ENCODE measurements around the gene JPH3.

- TF ChIP-seq EZH2 (IDR thresholded peaks at IDR 0.05; ENCODE audit: low read depth), result no peak
- TF ChIP-seq, protein P1, sequence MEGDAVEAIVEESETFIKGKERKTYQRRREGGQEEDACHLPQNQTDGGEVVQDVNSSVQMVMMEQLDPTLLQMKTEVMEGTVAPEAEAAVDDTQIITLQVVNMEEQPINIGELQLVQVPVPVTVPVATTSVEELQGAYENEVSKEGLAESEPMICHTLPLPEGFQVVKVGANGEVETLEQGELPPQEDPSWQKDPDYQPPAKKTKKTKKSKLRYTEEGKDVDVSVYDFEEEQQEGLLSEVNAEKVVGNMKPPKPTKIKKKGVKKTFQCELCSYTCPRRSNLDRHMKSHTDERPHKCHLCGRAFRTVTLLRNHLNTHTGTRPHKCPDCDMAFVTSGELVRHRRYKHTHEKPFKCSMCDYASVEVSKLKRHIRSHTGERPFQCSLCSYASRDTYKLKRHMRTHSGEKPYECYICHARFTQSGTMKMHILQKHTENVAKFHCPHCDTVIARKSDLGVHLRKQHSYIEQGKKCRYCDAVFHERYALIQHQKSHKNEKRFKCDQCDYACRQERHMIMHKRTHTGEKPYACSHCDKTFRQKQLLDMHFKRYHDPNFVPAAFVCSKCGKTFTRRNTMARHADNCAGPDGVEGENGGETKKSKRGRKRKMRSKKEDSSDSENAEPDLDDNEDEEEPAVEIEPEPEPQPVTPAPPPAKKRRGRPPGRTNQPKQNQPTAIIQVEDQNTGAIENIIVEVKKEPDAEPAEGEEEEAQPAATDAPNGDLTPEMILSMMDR (conservative IDR thresholded peaks at IDR 0.05), result no peak
Measured at GRCh38 chr16:87680272-87680644, 78.0 kb downstream of the JPH3 start.
